Activated CD4-positive, alpha-beta T cell treated with anti-CD3 and anti-CD28 coated beads for 4 hours (primary cell): ENCODE measurements around the gene TSPAN12.
"Not testable (repeated sequence)": the region's sequence is repeated elsewhere in the genome, so short reads cannot be mapped to it uniquely, and the experiment has no call there.

Source experiments
- DNase-seq, 2 donors: peaks; one replicate each; pipeline ENCODE4 v3.0.0-alpha.2; 2020

Gene TSPAN12, protein sequence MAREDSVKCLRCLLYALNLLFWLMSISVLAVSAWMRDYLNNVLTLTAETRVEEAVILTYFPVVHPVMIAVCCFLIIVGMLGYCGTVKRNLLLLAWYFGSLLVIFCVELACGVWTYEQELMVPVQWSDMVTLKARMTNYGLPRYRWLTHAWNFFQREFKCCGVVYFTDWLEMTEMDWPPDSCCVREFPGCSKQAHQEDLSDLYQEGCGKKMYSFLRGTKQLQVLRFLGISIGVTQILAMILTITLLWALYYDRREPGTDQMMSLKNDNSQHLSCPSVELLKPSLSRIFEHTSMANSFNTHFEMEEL

DNA sequence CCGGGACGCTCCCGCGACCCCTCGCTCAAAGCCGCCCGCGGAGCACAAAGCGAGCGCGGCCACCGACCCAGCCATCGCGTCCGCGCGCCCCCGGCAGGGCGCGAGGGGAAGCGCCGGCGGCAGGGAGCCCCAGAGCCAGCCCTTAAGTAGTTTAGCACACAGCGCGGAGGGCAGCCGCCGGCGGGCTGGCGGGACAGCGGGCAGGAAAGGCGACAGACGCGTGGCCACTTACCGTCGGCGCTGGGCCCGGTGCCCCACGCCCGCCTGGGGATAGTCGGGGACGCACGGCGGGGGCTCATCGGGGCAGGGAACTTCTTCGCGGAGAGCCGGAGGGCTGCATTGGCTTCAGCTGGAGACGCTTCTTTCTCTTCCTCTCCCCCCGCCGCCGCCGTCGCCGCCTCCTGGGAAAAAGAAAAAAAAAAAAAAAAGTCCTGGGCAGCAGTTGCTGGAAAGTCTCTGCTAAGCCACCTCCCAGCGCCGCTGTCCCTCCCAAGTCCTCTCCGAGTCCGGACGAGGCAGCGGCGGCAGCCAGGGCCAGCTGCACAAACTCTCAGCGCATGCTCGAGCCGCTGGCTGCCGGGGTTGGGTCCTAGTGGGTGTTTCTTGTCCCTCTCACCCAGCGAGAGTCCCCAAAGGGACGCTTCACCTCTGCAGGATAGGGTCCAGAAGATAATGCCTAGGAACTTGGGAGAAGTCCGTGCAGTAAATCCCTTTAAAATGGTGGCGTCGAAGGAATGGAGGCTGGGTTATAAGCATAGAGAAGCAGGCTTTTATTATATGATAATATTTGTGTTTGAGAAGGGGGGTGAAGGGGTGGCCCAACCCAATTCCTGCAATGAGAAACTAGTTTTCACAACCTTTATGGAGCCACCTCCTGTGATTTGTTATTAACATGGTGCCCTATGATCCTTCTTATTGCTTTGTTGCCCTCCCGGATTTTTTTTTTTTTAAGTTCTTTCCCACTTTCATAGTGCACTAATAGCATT is at the start of gene TSPAN12:
Gene TSPAN12 (minus strand): TSS at position 557 of the 986 bp plus-strand sequence. CDS start 1,381 bp downstream, outside the sequence.
- peak; percentile 16 to 24 for DNase-seq

DNA sequence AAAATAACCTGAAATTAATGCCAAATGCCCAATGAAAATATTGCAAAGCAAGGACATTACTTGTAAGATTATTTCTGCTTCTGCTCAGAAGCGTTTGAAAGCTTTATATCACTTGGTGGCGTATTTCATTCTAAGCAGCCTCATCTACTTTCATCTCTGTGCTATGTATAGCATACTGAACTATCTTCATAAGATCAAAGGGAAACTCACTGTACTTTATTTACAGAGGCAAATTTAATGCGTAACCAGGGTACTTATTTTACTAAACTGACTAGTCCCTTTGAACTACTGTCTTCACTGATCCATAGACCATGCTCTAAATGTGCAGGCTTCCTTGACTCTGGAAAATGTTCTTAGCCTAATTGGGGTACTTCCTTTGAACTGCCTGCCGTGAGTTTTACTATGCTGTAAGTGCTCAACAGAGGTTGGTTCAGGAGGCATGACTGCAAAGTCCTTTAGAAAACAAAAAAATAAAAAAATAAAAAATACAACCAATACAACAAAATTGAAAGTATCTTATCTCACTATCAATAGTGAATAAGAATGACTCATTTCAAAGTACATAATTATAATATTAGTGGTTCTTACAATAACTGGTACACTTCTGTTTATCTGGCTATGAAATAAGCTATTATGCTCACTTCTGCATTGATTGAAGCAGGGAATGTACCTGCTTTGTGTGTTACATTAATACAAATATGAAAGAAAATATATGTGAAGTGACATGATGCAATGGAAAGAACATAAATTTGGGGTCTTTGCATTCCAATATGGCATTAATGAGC is 41.0 kb upstream of the TSPAN12 start:
- no peak for DNase-seq

DNA sequence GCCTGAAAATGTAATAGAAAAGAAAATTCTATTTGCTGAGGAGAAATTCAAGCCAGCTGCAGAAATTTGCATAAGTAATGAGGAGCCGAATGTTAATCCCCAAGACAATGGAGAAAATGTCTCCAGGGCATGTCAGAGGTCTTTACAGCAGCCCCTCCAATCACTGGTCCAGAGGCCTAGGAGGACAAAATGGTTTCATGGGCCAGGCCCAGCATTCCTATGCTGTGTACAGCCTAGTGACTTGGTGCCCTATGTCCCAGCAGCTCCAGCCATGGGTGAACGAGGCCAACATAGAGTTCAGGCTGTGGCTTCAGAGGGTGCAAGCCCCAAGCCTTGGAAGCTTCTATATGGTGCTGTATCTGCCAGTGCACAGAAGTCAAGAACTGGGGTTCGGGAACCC is 37.3 kb upstream of the TSPAN12 start:
- DNase-seq, result not testable (repeated sequence)

DNA sequence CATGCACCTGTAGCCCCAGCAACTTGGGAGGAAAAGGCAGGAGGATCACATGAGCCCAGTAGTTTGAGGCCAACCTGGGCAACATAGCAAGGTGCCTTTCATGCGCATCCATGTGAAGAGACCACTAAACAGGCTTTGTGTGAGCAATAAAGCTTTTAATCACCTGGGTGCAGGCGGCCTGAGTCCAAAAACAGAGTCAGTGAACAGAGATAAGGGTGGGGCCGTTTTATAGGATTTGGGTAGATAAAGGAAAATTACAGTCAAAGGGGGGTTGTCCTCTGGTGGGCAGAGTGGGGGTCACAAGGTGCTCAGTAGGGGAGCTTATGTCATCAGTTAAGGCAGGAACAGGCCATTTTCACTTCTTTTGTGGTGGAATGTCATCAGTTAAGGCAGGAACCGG is 27.7 kb upstream of the TSPAN12 start:
- DNase-seq, result not testable (repeated sequence)

DNA sequence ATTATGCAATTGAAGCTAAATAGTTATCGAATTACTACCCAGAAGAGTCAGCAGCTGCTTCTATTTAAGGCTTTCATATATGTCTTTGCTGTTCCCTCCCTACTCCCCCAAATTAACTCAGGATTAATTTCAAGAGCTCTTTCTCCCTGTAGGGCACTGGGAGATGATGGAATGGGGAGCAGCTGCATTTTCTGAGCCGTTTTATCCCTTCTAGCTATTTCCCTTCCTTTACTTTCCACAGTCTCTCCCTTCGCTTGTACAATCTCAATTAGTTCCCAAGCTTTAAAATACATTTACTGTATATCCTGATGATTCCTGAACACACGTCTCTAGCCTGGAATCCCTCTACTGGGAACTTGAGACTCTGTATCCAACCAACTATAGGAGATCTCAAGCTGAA is 19.8 kb upstream of the TSPAN12 start:
- no peak for DNase-seq

DNA sequence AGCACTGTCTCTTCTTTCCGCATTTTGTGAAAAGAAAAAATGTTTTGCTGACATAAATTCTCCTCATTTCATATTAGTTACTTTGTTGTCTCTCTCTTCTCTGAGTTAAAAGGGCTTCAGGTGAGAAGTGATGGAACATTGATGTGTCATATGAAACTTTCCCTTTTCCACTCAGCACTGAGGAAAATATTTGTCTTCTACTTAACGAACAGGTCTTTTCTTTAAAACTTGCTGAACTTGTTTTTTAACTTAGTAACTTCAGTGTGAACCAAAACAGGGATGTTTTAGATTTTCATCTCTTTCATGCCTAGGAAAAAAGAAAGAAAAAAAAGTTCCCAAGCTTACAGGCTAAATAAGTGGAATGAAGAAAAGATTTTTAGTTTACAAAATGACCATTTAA is 19.0 kb upstream of the TSPAN12 start:
- DNase-seq, result no peak

DNA sequence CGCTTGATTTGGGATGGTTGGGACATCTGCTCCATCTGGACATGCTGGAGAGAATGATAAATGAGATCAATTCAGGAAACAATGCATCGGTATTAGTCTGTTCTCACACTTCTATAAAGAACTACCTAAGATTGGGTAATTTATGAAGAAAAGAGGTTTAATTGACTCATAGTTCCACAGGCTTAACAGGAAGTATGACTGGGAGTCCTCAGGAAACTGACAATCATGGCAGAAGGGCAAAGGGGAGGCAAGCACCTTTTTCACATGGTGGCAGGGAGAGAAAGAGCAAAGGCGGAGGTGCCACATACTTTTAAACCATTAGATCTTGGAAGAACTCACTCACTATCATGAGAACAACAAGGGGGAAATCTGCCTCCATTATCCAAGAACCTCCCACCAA is 16.8 kb upstream of the TSPAN12 start:
- DNase-seq, result no peak

DNA sequence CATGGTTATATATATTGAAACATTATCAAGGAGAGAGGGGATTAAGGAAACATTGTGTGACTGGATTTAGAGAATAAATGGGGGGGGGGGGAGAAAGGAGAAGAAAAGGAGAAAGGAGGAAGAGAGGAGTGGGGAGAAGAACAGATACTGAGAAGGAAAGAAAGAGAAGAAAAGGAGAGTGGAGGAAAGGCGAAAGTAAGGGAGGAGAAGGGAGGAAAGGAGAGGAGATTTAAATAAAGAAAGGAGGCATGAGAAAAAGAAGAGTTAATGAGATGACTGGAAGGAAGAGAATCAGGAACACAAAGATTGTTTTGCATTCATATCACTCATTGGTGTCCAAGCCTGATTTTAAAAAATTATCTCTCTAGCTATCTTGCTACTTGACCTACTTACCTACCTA is 16.1 kb upstream of the TSPAN12 start:
- DNase-seq, result no peak

DNA sequence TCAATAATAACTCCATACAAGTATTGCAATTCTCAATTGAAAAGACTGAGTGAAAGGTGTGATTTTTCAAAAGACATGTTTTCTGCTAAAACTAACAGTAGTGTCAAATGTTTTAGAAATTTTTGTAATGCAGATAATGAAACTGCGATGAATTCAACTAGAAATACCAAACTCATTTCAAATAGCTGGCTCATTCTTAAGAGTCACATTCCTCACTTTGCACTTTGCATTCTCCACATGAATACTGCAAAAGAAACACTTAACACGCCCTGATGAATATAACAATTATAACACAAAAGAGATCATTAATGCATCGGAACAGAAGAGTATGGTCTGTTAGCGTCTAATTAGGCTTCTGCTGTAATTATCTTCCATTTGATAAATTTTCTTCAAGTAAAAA is 15.5 kb upstream of the TSPAN12 start:
- DNase-seq, result no peak

DNA sequence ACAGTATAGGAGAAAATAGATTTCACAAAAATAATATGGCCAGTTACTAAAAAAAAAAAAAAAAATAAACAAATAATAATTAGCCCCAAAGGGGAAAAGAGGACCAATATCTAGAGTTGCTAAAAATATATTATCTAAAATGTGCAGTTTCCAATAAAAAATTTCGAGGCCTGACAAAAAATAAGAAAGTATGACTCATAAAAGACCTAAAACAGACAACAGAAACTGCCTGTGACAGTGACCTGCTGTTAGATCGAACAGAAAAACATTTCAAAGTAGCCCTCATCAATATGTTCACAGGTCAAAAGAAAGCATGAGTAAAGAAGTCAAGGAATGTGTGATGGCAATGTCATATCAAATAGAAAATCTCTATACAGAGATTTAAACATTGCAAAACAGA is 11.8 kb upstream of the TSPAN12 start:
- no peak for DNase-seq

DNA sequence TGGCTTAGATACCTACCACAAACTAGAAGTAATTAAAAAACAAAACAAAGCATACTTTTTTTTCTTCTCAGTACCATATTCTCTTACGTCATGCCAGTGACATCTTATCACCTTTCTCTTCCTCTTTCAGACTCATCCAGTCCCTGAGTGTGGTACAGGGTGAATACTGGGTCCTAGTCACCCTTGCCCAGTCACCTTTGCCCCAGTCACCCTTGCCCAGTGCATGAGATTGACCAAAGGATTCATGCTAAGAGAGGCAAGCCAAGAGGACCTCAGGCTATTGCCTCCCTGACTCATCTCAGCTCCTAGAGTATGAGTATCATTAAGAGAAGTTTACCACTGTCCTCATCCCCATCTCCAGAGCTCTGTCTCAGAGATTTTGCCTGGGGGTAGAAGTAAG is 10.0 kb upstream of the TSPAN12 start:
- DNase-seq, result no peak

DNA sequence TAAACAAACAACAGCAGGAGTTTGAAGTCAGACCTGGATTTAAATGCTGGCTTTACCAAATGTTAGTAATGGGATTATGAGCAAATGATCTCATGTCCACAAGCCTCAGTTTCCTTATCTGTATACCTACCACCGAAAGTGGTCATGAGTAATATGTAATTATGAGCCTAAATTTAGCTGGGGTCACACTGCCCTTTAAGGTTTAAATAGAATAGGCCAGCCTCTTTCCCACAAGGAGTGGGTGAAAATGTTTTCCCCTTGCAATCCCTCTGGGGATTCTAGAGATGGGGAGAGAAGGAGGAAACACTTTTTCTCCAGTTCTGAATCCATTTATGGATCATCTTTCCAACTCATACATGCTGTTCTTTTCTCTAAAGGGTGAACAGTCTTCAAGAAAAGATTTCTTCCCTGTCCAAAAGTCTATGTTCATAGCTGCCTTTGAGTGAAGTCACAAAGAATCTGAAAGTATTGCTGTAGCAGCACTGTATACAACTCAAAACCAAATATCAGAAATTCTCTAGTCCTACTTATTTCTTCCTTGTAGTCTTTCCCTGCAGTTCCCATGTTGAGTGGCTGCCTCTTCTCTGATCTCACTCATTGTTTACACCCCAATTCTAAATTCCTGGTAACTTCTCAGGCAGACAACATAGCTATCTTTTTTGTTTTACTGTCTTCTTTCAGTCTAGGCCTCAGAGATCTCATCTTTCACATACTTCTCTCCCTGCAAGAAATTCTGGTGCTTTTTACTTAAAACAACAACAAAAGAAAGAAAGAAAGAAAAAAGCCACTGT is 7.4 kb upstream of the TSPAN12 start:
- DNase-seq, result no peak

DNA sequence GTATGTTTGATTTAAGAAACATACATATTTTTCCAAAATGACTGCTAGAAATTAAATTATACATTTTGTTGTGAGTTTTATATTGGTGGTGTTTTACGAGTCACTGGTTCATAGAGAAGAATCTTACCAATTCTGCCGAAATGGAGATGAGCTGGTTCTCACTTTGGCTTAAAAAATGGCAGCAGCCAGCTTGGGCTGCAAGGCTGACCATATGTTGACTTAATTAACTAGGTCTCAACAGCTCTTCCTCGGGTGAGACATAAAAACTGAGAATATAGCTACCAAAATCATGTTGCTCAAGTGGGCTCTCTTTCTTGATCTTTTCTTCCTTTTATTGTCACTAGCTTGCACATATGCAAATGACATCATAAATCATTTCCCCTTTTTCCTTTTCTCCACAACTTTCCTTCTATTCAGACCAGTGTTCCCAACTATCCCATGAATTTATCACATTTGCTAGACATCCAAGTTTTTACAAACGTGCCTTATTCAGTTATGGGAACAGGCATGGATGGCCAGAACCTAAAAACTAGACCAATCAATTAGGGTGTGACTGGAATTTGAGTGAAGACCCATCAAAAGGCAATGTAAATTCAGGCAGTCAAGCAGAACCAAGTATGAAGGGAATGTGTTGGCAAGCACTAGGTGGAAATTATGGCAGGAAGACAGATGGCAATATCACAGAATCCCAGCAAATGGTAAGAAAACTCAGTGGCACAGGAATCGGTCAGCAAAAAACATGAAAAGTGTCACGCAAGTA is 6.4 kb upstream of the TSPAN12 start:
- no peak for DNase-seq

DNA sequence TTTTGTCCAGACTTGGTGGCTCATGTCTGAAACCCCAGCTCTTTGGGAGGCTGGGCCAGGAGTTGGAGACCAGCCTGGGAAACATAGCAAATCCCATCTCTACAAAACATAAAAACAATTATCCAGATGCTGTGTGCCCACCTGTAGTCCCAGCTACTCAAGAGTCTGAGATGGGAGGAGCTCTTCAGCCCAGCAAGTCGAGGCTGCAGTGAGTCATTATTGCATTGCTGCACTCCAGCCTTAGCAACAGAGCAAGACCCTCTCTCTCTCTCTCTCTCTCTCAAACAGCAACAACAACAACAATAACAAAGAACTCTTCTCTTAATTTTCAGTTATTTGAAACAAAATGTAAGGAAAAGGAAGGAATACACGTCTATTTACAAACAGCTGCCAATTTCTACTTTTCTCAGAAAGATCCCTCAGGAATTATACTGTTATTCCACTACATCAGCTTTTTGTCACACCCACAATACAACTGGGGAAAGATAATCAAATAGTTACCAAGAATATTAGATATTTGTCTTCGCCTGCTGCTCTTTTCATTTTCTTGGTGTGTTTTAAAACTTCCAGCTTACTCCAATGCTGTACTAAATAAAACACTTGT is 5.1 kb upstream of the TSPAN12 start:
- DNase-seq, result no peak

DNA sequence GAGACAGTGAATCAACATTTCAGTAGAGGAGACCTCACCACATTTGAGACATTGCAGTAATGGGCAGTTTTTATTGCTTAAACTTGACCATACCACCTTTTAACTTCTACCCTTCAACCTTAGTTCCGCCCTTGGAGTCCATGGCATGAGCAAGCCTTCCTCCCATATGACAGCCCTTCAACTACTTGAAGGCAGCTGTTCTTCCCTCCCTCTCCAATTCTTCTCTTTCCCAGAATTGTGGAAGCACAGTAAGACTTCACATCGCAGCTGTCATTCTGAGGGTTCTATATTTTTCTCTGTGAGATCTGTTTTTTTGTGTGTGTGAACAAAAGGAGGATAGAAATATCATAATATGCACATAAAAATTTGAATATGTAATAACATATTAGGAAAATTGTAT is 2.2 kb upstream of the TSPAN12 start:
- DNase-seq, result no peak

DNA sequence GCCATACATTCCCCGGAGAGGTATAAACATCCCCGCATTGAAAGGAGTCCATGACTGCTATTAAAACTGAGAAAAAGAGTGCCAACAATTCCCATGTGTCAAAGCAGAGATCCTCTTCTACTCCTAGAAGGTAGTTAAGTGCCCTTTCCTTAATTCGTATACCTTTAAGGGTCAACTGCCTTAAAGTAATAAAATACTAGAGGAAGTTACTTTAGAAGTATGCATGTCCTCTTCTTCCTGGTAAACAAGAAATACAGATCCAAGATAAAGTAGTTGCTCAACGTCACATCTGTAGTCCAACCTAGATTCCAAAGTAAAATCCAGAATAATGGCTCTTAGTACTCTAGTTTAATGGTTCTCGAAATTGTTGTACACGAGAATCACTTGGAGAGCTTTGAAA is 1.5 kb upstream of the TSPAN12 start:
- no peak for DNase-seq

DNA sequence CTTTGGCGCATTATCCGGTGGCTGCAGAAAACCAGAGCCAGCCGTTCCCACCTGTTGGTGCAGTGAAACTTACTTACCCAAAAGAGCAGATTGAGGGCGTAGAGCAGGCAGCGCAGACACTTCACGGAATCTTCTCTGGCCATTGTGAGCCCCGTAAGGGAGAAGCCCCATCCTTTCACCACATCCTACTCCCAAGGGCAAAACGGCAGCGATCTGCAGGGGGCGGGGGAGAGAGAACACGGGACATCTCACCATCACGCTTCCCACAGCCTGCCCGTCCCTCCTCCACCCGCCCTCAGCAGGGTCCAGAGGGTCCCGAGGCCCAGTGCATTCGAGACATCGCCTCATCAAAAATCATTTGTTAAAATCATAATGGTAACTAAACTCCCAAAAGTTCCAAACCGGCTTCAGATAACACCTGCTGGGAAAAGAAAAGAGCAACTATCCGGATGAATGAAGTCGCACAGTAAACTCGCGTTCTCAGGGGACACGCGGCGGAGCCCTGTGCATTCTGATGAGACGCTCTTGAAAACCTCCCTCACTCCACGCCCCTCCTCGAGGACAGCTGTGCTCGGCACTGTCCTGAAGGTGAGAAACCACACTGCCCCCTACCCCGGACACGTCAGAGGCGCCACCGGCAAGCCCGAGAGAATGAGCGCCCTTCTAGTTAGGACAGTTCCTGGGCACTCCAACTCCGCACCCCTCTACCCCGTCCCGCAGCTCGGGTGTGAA is 1.2 kb downstream of the TSPAN12 start:
- DNase-seq, result no peak

DNA sequence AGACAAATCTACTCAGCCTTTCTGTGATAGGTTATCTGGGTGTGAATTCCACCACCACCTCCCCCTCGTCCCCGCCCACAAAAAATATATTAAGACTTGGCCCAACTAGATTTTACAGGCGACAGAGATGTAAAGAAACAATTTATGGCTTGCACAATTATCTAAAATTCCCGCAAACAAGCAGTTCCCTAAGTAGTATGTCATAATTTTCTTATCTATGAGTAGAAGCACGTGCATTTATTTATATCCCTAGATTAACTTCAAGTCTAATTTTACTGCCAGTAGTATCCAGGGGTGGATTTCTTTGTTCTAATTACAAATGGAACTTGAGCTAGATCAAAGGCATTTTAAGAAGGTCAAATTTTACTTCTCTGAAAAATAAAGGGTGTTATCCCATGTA is 1.7 kb downstream of the TSPAN12 start:
- no peak for DNase-seq

DNA sequence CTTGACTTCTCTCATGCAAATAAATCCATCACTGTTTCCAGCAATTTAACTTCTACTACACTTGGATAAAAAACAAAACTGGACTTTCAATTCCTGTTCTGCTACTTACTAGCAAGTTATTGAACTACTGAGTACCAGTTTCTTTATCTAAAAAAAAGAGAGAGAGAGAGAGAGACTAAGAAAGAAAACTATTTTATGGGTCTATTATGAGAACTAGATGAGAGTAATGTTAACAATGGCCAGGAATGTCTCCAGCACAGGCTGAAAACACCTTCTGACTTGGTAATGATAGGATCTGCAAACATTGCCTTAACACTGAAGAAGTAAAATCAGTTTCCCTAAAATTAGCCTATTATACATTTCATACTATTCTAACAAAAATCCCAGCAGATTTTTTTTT is 5.2 kb downstream of the TSPAN12 start:
- no peak for DNase-seq

DNA sequence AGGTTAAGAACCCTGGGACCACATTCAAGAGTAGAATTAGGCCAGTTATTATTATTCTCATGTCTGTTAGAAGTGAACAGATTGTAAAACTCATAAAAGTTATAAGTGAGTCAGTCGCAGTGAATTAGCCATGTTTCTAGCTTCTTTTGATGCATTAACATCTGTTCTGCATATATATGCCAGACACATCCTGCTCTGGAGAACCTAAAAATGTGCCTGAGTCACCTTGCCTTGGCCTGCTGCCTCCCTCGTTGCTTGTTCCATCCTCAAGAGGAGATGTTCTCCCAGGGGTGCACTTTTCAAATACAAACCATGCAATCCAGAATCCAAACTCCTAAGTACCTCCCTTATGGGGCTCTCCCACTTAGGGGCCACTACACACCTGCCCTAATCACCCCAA is 14.8 kb downstream of the TSPAN12 start:
- DNase-seq, result no peak
